ENCODE results near the gene POTEB.
"Not testable (repeated sequence)": the region's sequence is repeated elsewhere in the genome, so short reads cannot be mapped to it uniquely, and the experiment has no call there.

- TF ChIP-seq, protein P1, sequence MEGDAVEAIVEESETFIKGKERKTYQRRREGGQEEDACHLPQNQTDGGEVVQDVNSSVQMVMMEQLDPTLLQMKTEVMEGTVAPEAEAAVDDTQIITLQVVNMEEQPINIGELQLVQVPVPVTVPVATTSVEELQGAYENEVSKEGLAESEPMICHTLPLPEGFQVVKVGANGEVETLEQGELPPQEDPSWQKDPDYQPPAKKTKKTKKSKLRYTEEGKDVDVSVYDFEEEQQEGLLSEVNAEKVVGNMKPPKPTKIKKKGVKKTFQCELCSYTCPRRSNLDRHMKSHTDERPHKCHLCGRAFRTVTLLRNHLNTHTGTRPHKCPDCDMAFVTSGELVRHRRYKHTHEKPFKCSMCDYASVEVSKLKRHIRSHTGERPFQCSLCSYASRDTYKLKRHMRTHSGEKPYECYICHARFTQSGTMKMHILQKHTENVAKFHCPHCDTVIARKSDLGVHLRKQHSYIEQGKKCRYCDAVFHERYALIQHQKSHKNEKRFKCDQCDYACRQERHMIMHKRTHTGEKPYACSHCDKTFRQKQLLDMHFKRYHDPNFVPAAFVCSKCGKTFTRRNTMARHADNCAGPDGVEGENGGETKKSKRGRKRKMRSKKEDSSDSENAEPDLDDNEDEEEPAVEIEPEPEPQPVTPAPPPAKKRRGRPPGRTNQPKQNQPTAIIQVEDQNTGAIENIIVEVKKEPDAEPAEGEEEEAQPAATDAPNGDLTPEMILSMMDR (IDR thresholded peaks at IDR 0.05 in 2 of 3, conservative IDR thresholded peaks at IDR 0.05 in 1 of 3; ENCODE audit: insufficient read depth in 2 of 3, low read depth in 1 of 3, low read length in 3 of 3) = not testable (repeated sequence)
- not testable (repeated sequence) for TF ChIP-seq ZBTB1 (CRISPR knock-in tag; IDR thresholded peaks at IDR 0.05; ENCODE audit: borderline replicate concordance, low read depth); ZEB2 (IDR thresholded peaks at IDR 0.05); CEBPB (tag; IDR thresholded peaks at IDR 0.05); ARNT (IDR thresholded peaks at IDR 0.05); EP300 (IDR thresholded peaks at IDR 0.05; ENCODE audit: low read length)
- TF ChIP-seq, protein P2, sequence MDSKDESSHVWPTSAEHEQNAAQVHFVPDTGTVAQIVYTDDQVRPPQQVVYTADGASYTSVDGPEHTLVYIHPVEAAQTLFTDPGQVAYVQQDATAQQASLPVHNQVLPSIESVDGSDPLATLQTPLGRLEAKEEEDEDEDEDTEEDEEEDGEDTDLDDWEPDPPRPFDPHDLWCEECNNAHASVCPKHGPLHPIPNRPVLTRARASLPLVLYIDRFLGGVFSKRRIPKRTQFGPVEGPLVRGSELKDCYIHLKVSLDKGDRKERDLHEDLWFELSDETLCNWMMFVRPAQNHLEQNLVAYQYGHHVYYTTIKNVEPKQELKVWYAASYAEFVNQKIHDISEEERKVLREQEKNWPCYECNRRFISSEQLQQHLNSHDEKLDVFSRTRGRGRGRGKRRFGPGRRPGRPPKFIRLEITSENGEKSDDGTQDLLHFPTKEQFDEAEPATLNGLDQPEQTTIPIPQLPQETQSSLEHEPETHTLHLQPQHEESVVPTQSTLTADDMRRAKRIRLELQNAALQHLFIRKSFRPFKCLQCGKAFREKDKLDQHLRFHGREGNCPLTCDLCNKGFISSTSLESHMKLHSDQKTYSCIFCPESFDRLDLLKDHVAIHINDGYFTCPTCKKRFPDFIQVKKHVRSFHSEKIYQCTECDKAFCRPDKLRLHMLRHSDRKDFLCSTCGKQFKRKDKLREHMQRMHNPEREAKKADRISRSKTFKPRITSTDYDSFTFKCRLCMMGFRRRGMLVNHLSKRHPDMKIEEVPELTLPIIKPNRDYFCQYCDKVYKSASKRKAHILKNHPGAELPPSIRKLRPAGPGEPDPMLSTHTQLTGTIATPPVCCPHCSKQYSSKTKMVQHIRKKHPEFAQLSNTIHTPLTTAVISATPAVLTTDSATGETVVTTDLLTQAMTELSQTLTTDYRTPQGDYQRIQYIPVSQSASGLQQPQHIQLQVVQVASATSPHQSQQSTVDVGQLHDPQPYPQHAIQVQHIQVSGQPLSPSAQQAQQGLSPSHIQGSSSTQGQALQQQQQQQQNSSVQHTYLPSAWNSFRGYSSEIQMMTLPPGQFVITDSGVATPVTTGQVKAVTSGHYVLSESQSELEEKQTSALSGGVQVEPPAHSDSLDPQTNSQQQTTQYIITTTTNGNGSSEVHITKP (IDR thresholded peaks at IDR 0.05; ENCODE audit: partially characterized antibody) = not testable (repeated sequence)
- TF ChIP-seq, protein P3, sequence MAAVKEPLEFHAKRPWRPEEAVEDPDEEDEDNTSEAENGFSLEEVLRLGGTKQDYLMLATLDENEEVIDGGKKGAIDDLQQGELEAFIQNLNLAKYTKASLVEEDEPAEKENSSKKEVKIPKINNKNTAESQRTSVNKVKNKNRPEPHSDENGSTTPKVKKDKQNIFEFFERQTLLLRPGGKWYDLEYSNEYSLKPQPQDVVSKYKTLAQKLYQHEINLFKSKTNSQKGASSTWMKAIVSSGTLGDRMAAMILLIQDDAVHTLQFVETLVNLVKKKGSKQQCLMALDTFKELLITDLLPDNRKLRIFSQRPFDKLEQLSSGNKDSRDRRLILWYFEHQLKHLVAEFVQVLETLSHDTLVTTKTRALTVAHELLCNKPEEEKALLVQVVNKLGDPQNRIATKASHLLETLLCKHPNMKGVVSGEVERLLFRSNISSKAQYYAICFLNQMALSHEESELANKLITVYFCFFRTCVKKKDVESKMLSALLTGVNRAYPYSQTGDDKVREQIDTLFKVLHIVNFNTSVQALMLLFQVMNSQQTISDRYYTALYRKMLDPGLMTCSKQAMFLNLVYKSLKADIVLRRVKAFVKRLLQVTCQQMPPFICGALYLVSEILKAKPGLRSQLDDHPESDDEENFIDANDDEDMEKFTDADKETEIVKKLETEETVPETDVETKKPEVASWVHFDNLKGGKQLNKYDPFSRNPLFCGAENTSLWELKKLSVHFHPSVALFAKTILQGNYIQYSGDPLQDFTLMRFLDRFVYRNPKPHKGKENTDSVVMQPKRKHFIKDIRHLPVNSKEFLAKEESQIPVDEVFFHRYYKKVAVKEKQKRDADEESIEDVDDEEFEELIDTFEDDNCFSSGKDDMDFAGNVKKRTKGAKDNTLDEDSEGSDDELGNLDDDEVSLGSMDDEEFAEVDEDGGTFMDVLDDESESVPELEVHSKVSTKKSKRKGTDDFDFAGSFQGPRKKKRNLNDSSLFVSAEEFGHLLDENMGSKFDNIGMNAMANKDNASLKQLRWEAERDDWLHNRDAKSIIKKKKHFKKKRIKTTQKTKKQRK (IDR thresholded peaks at IDR 0.05; ENCODE audit: borderline replicate concordance, low read depth, low read length) = not testable (repeated sequence)
- TF ChIP-seq, protein P4, sequence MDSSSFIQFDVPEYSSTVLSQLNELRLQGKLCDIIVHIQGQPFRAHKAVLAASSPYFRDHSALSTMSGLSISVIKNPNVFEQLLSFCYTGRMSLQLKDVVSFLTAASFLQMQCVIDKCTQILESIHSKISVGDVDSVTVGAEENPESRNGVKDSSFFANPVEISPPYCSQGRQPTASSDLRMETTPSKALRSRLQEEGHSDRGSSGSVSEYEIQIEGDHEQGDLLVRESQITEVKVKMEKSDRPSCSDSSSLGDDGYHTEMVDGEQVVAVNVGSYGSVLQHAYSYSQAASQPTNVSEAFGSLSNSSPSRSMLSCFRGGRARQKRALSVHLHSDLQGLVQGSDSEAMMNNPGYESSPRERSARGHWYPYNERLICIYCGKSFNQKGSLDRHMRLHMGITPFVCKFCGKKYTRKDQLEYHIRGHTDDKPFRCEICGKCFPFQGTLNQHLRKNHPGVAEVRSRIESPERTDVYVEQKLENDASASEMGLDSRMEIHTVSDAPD (CRISPR knock-in tag; IDR thresholded peaks at IDR 0.05) = not testable (repeated sequence)
- TF ChIP-seq, protein P5, sequence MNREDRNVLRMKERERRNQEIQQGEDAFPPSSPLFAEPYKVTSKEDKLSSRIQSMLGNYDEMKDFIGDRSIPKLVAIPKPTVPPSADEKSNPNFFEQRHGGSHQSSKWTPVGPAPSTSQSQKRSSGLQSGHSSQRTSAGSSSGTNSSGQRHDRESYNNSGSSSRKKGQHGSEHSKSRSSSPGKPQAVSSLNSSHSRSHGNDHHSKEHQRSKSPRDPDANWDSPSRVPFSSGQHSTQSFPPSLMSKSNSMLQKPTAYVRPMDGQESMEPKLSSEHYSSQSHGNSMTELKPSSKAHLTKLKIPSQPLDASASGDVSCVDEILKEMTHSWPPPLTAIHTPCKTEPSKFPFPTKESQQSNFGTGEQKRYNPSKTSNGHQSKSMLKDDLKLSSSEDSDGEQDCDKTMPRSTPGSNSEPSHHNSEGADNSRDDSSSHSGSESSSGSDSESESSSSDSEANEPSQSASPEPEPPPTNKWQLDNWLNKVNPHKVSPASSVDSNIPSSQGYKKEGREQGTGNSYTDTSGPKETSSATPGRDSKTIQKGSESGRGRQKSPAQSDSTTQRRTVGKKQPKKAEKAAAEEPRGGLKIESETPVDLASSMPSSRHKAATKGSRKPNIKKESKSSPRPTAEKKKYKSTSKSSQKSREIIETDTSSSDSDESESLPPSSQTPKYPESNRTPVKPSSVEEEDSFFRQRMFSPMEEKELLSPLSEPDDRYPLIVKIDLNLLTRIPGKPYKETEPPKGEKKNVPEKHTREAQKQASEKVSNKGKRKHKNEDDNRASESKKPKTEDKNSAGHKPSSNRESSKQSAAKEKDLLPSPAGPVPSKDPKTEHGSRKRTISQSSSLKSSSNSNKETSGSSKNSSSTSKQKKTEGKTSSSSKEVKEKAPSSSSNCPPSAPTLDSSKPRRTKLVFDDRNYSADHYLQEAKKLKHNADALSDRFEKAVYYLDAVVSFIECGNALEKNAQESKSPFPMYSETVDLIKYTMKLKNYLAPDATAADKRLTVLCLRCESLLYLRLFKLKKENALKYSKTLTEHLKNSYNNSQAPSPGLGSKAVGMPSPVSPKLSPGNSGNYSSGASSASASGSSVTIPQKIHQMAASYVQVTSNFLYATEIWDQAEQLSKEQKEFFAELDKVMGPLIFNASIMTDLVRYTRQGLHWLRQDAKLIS (CRISPR knock-in tag; IDR thresholded peaks at IDR 0.05) = not testable (repeated sequence)
These were observed 13.4 kb upstream of the POTEB start for GRCh38 chr15:21890955-21891354.
